ENCODE measurements around the gene SEMA3G.

SEMA3G gene

GRCh38 chr3:52438579-52439425 is 6.1 kb downstream of the SEMA3G start:
- DNase-seq (ENCODE audit: low spot score), result no peak

DNA sequence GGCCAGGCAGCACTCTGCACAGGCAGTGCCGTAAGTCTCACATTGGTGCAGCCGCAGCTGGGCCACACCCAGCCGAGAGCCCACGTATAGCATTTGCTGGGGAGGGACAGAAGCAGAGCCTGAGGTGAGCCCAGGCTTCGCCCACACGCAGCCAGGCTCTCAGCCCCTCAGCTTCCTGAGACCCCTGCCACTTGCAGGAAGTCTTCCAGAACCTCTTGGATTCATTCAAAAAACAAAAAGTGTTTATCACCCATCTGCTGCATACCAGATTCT is 6.9 kb downstream of the SEMA3G start:
- no peak for DNase-seq (ENCODE audit: low spot score)

- no peak for DNase-seq (ENCODE audit: low spot score)
Observed at GRCh38 chr3:52437326-52438103, 7.4 kb downstream of the SEMA3G start.

GRCh38 chr3:52436500-52437149 is 8.3 kb downstream of the SEMA3G start:
- no peak for DNase-seq (ENCODE audit: low spot score)

DNA sequence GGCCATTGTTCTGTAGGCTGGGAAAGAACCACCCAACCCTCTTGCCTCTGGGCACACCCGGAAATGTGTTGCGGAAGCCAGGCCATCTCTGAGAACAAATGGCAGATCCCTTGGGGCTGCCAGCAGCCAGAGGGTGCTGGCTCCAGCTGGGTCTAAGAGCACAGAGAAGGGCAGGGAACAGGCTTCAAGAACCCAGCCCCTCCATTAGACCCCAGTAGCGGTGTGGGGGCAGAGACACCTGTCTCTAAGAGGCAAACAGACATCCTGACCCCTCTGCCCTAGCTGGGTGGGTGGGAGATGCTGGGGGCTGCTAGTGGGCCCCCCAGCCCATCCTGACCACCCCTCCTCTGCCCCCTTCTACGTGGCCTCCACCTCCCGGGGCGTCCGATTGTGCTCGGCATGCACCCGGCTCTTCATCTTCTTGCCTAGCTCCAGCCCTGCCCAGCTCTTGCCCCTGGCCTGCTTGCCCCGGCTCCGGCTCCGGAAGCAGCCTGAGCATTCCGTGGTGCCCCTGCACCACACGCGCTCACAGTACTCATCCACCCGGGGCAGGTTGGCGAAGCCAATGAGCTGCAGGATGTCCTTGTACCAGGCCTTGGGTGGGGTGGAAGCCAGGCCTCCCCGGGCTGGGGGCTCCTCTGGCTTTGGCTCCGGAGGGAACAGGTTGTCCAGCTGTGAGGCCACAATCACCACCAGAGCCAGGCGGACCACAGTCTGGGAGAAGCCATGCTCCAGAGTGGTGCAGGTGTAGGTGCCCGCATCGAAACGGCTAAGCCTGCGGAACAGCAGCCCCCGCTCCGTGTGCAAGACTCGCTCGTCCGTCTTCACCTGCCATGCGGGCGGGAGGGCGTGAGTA is 9.4 kb downstream of the SEMA3G start:
- DNase-seq (ENCODE audit: low spot score), result no peak

GRCh38 chr3:52434491-52435115 is 10.3 kb downstream of the SEMA3G start:
- no peak for DNase-seq (ENCODE audit: low spot score)

GRCh38 chr3:52433996-52434479 is 10.9 kb downstream of the SEMA3G start:
- no peak for DNase-seq (ENCODE audit: low spot score)

GRCh38 chr3:52433328-52433995 is 11.4 kb downstream of the SEMA3G start:
- no peak for DNase-seq (ENCODE audit: low spot score)

DNA sequence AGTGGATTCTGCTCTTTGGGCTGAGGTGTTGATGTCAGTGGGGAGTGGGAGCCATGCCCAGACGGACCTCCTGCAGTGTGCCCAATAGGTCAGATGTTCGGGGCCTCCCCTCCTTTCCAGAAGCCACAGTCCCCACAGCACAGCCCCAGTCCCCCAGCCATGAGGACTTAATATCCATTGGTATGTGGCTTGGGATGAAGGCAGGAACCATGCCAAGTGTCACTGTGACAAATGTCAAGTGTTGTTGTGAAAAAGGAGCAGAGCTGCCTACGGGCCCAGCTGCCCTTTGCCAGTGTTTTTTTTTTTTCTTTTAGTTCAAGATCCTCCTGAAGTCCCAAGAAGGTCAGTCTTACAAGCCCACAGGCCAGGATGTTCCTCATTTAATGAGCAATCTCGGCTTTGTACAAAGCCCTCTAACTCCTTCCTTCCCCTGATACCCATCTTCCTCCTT is 12.2 kb downstream of the SEMA3G start:
- DNase-seq (ENCODE audit: low spot score), result no peak

DNA sequence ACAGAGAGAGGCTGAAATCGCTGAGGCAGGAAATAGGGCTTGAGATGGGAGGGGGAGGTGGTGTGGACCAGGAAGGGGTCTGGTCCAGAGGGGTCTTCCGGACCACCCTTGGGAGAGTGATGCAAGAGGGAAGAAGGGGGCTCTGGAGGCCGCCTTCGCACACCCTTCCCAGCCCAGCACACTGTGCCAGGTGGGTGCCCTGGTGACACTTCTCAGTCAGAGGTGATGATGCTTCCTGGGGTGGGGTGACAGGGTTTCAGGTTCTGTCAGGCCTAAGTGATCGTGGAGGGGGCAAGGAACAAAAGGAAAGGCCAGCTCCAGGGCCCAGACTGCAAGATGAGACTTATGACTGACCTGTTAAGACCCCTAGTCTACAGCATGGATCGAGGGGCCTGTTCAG is 12.7 kb downstream of the SEMA3G start:
- no peak for DNase-seq (ENCODE audit: low spot score)

DNA sequence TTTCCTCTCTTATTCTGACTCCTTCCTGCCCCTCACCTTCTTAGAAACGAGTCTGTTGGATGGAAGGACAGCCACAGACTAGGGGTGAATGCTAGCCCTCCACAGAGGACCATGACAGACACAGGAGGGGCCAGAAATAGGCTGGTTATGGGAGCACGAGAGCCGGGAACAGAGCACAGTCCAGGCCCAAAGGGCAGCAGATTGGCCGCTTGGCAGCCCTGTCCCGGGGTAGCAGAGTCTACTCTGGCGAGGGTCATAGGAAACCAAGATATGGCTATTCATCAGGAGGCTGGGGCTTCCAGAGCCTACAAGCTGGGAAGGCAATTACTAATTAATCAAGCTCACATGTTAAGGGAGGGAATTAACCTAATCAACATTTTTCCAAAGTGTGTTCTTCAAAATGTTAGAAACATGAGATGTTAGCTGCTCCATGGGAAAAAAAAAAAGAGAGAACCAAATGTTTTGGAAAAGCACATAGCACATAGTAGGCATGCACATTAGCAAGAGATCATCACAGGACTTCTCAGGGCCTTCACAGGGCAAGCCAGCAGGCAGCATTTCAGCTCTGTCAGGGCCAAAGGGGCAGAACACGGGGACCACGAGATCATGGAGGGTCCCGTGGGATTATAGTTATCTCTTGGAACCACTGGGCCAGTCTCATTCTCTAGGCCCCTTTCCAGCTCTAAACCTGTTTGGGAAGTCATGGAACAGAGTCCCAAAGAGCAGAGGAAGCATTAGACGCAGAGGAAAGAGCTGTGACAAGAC is 13.3 kb downstream of the SEMA3G start:
- DNase-seq (ENCODE audit: low spot score), result no peak

DNA sequence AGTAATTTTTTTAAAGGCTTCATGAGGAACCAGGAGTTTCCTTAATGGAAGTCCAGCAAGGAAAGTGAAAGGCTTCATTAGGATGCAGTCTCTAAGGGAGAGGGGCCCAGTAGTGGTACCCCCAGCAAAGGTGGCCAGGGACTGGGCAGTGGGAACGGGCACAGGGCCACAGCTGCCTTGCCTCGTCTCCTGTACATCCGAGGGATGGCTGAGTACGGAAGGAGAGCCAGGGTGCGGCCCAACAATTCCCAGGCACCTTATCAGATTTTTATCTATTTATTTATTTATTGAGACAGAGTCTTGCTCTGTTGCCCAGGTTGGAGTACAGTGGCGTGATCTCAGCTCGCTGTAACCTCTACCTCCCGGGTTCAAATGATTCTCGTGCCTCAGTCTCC is 14.5 kb downstream of the SEMA3G start:
- no peak for DNase-seq (ENCODE audit: low spot score)

DNA sequence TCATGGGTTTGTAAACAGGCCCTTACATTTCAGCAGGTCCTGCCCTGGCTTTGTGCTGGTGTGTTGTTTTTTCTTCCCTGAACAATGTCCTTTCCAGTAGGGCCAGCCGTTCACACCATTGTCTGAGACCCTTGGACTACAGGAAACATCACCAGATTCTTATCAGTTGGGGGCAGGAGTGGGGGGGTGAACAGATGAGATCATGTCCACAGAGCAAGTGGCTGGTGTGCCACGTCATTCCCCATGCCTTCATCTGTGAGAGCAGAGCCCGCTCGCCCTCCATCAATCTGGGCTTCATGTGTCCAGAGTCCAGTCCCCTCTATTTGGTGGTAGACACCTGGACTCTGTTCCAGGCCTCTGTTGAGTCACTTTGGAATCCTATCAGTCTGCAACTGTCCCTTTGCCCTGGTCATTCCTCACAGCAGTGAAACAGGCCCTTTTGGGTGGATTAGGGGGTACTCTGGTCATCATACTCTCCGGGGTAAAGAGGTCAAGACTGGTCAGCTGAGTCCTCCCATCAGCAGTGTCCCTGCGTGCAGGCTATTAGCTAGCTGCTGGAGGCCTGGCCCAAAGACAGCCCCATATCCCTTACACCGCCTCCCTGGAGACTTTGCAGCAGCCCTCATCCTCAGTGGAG is 15.0 kb downstream of the SEMA3G start:
- DNase-seq (ENCODE audit: low spot score), result no peak

- no peak for DNase-seq (ENCODE audit: low spot score)
Observed at GRCh38 chr3:52429031-52429430, 15.9 kb downstream of the SEMA3G start.

DNA sequence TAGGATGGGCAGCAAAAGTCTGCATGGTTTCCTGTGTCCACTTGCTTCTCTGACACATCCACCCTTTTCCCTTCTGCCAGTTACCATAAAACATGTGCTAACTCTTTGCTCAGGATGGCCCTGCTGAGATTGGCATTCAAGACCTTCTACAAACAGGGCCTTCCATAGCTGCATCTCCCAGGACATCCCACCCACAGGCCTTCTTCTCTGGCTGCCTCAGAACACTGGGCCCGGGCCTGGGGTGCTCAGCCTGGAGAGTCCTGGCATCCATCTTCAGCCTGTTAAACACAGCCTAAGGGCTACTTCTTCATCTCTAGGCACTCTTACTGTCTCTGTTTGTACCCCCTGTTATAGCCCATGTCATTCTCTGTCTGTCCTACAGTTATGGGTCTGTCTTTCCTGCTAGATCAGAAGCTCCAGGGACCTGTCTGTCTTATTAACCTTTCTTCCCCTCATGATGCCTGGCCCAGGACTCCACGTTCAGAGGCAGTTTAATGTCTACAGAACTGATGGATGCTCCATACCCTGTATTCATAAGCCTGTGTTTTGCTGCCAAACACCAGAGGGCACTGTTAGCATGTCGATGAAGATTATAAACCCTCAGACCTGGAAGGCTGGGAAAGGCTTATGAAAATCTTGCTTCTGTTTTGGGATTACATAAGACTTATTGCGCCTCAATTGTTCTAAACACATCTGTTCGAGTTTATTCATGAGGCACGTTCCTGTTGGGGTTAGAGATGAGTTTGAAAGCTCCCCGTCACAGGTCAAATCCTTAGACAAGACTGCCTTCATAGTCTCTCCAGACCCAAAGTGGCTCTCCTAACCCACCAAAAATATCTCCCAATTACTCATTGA is 16.5 kb downstream of the SEMA3G start:
- peak; percentile 78 for DNase-seq (ENCODE audit: low spot score)

DNA sequence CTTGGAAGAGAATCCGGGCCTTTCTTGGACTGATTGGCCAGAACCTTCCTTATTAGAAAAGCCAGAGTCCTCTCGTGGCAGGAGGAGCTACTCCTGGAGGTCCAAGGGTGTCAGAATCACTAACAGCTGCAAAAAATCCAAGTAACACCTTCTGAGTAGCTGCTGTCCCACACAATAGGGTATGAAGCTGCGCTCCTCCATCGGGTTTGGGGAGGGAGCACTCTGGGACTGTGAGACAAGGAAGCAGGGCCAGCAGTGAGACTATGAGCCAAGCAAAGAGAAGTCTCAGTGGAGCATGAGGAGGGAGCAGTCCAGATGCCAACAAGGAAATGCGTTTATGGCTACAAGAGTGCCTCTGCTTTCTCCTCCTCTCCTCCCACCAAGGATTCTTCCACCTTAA is 21.7 kb downstream of the SEMA3G start:
- DNase-seq (ENCODE audit: low spot score), result no peak

GRCh38 chr3:52422669-52423068 is 22.2 kb downstream of the SEMA3G start:
- no peak for DNase-seq (ENCODE audit: low spot score)

DNA sequence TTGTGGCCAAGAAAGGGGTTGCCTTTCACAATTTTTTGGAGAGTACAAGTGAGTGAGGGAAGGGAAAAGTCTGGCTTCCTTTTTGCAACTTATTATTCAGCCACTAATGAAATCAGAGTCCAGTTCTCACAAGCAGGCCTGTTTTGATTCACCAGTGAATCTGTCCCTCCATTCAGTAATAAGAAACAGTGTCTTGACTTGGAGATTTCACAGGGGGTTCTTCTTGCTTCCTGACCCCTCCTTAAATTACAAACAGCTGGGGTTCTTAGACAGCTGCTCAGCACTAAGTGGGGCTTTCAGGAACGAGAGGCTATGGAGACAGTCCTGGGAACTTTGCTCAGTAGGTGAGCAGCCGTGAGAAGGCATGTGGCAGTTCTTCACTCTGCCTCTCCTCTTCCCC is 24.5 kb downstream of the SEMA3G start:
- no peak for DNase-seq (ENCODE audit: low spot score)

- no peak for DNase-seq (ENCODE audit: low spot score)
Observed at GRCh38 chr3:52415800-52416199, 29.1 kb downstream of the SEMA3G start.
